GM18858 (cell line): ENCODE data around the gene HACE1.

Experiments used
- ATAC-seq: cut with Tn5 transposase; IDR thresholded peaks from one replicate; pipeline ENCODE4 v1.9.1; 2021; ENCODE audit not compliant: unreplicated experiment

Gene HACE1

DNA sequence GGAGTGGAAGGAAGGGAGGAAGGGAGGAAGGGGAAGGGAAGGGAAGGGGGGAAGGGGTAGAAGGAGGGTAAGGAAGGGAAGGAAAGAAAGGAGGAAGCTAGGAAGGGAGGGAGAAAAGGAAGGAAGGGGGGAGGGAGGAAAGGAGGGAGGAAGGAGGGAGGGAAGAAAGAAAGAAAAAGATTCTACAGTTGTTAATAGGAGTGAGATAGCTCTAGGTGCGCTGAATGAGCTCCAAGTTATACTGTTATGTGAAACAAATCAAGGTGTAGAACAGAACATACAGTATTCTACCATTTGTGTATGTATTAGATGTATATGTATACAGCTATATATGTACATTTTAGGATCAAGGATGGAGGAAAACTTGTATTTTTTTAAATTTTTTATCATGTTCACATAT, 167.7 kb downstream of the HACE1 start:
- ATAC-seq, result no peak

DNA sequence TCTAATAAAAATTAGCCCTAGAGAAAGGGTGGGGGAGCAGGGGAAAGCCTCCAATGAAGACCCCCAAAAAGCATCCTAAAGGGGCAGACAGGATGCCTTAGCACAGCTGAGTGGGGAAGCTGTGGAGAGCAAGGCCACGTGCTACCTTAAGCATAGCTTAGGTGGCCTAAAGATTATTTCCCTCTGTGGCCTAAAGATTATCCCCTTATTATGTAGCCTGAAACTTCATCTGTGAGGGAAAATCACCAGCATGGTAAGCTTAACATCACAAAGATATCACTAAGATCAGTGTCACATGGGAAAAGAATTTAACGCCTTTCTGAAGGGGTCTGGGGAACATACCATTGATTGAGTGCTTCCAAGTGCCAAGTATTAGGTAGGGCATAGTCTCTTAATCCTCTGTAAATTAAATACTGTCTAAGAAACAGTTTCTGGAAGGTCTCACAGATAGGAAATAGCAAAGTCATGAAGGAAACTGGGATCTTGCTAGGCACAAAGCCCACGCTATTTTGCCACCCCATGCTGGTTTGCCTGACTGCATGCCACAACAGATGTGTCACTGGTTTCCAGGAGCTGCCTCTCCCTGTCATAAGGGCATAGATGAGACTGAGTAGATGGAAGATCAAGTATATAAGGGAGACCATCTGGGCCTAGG, 170.0 kb downstream of the HACE1 start:
- ATAC-seq, result no peak

DNA sequence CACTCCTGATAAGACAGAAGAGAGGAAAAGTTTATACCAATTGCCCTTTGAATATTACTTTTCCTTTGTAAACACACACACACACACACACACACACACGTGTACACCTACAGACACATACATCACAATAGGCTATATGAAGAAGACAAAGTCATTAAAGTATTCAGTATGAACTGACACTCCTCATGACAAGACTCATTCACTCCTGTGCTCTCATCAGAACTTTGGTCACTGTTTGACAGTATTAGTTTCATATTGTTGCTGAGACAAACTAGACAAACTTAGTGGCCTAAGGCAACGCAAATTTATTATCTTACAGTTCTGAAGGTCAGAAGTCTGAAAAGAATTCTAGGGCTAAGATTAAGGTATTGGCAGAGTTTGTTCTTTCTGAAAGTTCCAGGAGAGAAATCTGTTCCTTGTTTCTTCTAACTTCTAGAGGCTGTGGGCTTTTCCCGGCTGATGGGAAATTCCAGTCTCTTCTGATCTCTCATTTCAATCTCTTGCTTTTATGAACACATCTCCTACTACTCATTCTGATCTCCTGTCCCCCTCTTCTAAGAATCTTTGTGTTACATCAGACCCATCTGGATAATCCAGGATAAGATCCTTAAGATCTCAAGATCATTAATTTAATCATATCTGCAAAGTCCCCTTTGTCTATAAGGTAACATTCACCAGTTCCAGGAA, 171.3 kb downstream of the HACE1 start:
- ATAC-seq, result peak; percentile 62

DNA sequence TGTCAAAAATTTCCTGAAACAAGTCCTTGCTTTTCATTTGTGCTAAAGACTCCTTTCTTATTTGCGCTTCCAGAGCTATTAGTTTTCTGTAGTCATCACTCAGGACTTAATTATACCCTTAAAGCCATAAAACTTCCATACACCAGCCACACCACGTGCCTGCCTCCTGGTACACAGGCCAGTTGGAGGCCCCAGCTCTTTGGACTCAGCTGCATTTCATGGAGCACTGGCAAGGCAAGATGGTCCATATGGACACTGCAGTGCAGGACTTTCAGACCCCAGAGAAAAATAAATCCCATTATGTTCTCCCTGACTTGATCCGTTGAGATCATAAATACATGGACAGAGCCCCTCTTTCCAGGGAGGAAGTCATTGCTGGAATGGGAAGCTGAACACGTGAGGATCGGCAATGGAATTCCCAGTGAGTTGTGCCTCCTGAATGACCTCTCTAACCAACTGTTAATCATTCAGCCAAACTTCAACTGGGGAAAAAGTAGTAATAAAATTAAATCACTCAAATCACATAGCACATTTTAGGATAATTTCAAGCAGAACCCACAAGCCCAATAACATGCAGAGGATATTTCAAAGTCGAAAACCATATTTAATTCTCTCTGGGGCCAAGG, 173.1 kb downstream of the HACE1 start:
- no peak for ATAC-seq

DNA sequence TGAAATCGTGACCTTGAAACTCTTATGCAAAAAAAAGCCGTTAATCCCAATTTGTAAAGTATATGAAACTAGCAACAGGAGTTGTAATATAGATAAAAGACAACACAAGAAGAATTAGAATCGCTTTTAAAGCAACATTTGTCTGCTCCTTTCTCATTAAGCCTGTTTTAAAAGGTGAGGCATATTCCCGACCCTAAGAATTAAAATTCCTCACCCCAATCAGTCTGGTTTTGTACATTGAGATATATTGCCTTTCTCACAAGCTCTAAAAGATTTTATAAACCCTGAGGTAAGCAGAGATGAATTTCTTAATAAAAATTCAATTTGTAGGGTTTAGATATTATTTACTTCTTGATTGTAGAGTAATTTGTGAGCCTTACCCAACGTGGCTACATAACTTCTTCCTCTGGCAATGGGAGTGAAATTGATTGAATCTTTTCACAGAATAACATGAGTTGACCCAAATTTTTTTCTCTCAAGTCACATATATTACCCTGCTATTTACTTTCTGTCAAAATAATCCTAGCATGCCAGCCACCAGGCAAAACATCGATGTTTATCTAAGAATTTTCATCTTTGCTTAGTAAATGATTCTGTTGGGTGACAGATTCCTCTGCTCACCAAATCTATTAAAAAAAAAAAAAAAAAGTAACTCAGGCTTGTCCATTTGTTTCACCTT, 173.7 kb downstream of the HACE1 start:
- ATAC-seq, result no peak

DNA sequence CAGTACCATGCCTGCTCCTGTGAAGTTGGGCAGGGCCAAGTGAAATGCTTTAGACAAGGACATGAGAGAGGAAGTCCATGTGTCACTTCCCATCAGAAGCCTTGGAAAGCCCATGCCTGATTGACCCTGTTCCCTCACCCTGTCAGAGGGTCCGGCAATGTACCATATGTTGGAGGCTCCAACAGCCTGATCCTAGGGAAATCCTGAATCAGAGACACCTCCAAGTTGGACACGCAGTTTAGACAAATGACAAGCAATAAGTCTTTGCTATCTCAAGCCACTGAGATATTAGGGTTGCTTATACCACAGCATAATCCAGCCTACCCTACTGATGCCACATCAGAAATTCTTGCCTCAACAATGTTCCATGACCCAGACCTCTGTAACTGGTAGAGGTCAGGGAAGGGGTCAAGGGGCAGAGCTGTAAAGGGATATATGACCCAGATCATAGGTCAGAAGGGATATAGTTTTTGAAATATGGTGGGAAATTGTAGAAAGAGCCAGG, 174.8 kb downstream of the HACE1 start:
- no peak for ATAC-seq

DNA sequence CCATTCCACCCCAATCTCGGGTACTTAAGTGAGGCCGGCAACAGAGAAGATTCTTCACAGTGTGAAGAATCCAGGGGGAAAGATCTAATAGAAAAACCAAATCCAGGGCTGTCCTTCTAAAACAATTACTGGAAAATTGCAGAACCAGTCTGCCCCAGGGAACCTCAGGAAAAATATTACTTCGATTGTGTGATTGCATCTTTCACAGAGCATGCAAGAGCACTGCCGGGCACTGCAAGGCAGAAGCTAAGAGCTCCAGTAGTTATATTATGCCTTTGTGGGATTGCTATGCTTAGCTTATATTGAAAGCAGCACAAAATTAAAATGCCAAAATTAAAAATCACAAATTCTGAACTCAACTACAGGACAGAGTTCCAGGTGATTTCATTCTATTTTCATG, 175.9 kb downstream of the HACE1 start:
- no peak for ATAC-seq

DNA sequence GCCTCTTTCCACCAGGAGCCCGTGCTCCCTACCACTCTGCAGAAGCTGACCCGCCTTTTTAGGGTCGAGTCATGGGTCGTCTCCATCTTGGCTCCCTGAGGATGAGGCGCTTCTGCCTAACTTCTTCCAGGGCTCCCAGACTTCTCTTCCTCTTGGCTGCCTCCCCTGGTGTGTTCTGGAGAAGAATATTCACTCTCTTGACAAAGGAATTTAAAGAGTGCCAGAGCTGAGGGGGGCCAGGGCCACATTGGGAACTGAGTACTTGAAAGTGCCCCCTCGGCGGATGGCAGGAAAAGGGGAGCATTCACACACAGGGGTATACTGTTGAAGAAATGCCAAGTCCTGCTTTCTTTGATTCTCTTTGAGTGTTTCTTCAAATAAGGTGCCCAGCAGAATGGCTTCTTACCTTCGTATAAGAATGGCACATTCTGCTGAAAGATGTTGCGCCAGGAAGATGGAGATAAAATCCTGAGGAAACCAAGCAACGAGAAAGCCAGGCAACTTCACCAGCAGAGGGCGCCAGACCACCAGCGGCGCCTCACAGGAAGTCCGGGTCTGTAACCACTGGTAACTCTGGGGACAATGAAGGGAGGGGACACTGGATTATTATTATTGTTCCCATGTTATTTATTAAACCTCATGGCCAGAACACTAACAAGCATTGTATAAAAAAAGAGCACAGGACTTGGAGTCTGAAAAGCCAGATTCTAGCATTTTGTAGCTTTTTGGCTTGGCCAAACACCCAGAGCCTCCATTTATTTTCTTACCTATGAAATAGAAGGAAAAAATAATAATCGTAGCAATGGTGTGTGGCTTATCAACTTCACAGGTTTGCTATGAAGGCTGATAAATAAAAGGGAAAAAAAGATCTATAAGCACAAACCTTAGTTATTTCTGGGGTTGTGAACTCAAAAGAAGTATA, 176.7 kb downstream of the HACE1 start:
- ATAC-seq, result peak; percentile 85

DNA sequence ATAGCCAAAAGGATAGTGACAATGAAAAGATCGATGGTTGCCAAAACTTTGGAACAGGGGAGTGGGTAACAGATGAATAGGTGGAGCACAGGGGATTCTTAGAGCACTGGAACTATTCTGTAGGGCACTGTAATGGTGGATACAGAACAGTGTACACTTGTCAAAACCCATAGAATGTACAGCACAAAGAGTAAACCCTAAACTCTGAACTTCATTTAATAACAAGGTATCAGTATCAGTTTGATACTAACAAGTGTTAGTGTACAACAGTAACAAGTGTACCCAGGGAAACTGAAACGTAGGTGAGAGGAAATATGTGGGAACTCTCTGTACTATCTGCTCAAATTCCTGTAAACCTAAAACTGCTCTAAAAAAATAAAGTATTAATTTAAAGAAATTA, 179.2 kb downstream of the HACE1 start:
- no peak for ATAC-seq

DNA sequence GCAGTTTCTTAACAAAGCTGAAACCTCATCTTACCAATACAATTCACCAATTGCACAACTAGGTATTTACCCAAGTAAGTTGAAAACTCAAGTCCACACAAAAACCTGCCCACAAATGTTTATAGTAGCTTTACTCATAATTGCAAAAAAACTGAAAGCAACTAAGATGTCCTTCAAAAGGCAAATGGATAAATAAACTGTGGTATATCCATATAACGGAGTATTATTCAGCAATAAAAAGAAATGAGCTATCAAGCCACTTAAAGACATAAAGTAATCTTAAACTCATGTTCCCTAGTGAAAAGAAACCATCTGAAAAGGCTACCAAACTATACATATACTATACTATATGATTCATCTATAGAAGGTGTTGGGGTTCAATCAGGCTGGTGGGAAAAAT, 179.7 kb downstream of the HACE1 start:
- ATAC-seq, result no peak
